Mesangial cell (primary cell): ENCODE results near the gene SEMA6C. TPM values are rescaled to one million over a fixed set of nuclear protein-coding genes. Genes with fewer than 3 reads are reported as not detected.

ENCODE experiments used
- total RNA-seq: library from RNA; depleted of rRNA; stranded (reverse); fragments of >200 nt; gene quantifications from 2 replicates; pipeline ENCODE4 v1.2.3, GENCODE V29; 2015

The SEMA6C gene, protein sequence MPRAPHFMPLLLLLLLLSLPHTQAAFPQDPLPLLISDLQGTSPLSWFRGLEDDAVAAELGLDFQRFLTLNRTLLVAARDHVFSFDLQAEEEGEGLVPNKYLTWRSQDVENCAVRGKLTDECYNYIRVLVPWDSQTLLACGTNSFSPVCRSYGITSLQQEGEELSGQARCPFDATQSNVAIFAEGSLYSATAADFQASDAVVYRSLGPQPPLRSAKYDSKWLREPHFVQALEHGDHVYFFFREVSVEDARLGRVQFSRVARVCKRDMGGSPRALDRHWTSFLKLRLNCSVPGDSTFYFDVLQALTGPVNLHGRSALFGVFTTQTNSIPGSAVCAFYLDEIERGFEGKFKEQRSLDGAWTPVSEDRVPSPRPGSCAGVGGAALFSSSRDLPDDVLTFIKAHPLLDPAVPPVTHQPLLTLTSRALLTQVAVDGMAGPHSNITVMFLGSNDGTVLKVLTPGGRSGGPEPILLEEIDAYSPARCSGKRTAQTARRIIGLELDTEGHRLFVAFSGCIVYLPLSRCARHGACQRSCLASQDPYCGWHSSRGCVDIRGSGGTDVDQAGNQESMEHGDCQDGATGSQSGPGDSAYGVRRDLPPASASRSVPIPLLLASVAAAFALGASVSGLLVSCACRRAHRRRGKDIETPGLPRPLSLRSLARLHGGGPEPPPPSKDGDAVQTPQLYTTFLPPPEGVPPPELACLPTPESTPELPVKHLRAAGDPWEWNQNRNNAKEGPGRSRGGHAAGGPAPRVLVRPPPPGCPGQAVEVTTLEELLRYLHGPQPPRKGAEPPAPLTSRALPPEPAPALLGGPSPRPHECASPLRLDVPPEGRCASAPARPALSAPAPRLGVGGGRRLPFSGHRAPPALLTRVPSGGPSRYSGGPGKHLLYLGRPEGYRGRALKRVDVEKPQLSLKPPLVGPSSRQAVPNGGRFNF
- total RNA-seq: 5.4 and 8.0 TPM in 2 replicates

DNA sequence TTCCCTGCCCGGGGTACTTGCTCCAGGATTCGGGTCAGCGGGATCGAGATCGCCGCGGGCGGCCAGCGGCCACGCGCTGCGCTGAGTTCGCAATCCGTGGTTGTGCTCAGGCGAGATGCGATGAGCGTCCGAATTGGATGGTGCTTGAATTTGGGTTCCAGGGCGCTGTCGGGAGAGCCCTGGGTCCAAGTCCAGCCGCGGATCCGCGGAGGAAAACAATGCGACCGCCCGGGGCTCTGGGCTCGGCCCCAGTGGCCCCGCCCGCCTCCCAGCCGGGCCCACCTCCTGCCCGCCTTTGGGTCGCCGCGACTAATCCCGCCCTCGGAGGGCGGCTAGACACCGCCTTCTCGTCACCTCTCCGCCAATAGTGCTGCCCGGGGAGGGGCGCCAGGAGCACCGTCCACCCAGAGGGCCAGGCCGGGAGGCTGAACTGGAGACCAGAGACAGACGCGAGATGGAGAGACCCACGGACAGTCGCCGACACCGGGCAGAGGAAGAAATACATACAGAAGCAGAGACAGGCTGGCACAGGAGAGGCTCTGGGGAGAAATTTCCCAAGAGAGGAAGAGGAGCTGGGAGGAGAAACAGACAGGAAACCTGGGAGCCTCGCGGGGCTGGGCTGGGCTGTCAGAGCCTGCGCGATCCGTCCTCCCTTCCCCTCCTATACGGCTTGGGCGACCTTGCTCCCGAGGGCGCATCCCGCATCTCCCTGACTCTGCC lies at the start of gene SEMA6C:
SEMA6C (minus strand) TSS at position 220 of the 720 bp plus-strand sequence. CDS start 4,010 bp downstream, outside the sequence.

DNA sequence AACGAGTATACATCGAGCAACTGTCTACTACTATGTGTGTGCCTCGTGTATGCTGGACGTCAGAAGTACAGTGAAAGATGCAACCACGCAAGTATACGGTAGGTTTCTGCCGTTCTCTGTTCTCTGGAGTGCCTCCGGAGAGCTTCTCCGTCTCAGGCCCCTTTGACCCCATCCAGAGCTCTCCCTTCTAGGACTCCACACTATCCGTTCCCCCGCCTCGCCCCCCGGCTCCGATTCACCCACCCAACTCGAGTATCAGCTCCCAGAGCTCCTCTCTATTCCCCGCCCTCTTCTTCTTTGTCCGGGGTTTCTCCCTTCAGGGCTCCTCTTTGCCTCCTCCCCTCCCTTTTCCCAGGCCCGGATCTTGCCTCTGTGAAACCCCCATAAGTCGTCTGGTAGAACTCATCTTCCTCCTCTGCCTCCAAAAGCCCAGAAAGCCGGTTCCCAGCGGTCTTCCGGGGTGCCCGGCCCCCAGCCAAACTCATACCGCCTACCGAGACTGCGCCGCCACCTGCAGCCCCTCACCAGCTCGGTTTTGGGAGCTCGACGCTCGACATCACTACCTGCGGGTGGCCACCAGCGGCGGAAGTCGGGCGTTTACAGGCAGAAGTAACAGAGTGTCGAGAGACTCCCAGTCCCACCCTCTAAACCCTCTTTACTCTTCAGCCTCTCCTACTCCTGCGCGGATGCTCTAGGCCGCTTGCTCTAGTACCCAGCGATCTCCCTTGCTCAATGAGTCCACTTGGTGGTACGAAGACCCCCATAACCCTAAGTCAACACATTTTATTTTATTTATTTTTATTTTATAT lies 43.4 kb upstream of the SEMA6C start, which contains the start of gene VPS72:
VPS72 (minus strand) TSS at position 561 of the 809 bp plus-strand sequence; CDS start at position 485, 76 bp downstream.

DNA sequence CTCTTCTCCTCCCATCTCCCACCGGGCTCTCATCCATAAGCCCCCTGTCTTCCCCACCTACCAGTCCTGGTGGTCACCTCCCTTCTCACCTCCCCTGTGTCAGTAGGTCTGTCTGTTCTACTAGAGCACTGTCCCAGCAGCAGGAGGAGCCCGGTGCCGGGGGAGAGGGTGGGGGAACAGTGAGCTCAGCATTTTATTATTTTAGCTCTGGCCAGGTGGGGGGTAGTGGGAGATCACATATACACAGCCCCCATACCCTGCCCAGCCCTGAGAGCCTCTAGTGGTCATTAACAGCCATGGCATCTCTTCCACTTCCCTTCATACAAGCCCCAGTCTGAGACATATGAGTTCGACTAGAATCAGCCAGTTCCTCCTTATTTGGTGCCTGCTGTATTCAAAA lies 29.4 kb upstream of the SEMA6C start, which contains the start of gene TMOD4:
TMOD4 (minus strand) TSS at position 119 of the 400 bp plus-strand sequence. CDS start 1,106 bp downstream, outside the sequence.

DNA sequence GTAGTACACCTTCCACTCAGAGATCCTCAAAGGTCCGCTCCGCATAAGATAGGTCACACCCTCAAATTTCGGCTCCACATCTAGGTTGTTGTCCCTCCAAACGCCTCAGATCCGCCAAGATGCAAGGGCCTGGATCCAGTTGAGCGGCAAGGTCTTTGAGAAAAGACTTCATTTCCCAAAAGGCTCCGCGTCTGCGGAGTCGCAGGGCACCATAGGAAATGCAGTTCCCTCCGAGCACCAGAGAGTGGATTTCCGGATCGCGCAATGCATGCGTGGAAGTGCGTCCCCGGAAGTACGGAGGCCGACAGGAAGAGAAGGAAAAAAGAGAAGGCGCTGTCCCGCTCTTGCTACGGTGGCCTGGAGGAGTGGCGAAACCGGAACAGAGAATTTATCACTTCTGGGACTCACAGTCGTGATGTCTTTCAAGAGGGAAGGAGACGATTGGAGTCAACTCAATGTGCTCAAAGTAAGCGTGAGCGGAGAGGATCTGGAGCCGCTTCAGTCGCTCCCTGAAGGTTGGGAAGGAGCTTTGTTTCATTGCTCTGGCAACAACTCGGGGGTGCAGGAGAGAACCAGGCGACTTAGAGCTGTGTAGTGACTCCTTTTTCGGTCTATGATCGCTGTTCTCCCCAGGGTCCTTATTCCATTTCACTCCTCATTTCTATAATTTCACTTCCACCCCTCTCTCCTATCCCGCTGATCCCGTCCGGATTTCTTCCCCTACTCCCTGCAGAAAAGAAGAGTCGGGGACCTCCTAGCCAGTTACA lies 19.5 kb upstream of the SEMA6C start, which contains the start of the genes LYSMD1 and SCNM1:
LYSMD1 (minus strand) TSS at position 165 of the 767 bp plus-strand sequence. CDS start 644 bp downstream, outside the sequence.
SCNM1 (plus strand) TSS at position 407 of the 767 bp plus-strand sequence; CDS start at position 416, 9 bp downstream.

DNA sequence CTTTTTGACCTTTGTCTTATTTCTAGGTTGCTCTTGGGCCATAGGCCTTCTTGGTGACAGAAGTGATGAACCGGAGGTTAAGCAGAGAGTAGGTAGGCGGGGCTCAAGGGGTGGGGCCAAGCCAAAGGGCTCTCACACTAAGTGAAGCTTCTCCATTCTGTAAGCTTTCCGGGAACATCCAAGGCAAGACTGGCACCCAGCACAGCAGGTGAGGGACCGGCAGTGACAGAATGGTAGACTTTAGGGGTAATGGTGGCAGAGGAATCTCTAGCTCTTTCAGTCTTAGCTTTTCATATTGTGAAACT lies 10.0 kb upstream of the SEMA6C start, which contains the start of gene TNFAIP8L2:
TNFAIP8L2 (plus strand) TSS at position 135 of the 305 bp plus-strand sequence. CDS start 2,049 bp downstream, outside the sequence.

Other genes starting within 250 kb of the SEMA6C start
- gene SETDB1, start 220.3 kb downstream of the SEMA6C start, total RNA-seq: 20.9 and 30.4 TPM in 2 replicates
- gene CERS2, start 171.8 kb downstream of the SEMA6C start, total RNA-seq: 146 and 174 TPM in 2 replicates
- gene ANXA9, start 164.3 kb downstream of the SEMA6C start, total RNA-seq: 0.33 and 1.3 TPM in 2 replicates
- 12.1 and 27.3 TPM in 2 replicates for gene MINDY1, start 139.7 kb downstream of the SEMA6C start, total RNA-seq
- 17.8 and 21.6 TPM in 2 replicates for gene PRUNE1, start 138.2 kb downstream of the SEMA6C start, total RNA-seq
- gene BNIPL, start 110.0 kb downstream of the SEMA6C start, total RNA-seq: 0.33 TPM in 1 of 2 replicates, not detected in the other
- 2.0 and 3.0 TPM in 2 replicates for gene C1orf56, start 98.9 kb downstream of the SEMA6C start, total RNA-seq
- 47.5 and 47.9 TPM in 2 replicates for gene CDC42SE1, start 87.0 kb downstream of the SEMA6C start, total RNA-seq
- gene MLLT11, start 86.2 kb downstream of the SEMA6C start, total RNA-seq: 10.9 and 23.8 TPM in 2 replicates
- gene GABPB2, start 75.9 kb downstream of the SEMA6C start, total RNA-seq: 2.8 and 3.4 TPM in 2 replicates
- gene TNFAIP8L2, start 10.0 kb upstream of the SEMA6C start, total RNA-seq: not detected in 2 replicates
- gene LYSMD1, start 19.3 kb upstream of the SEMA6C start, total RNA-seq: 5.2 and 7.1 TPM in 2 replicates
- 44.0 and 51.2 TPM in 2 replicates for gene SCNM1, start 19.5 kb upstream of the SEMA6C start, total RNA-seq
- gene TMOD4, start 29.4 kb upstream of the SEMA6C start, total RNA-seq: 0.63 TPM in 1 of 2 replicates, not detected in the other
- 45.8 and 54.4 TPM in 2 replicates for gene VPS72, start 43.6 kb upstream of the SEMA6C start, total RNA-seq
- gene PIP5K1A, start 51.9 kb upstream of the SEMA6C start, total RNA-seq: 51.7 and 62.7 TPM in 2 replicates
- 131 and 152 TPM in 2 replicates for gene PSMD4, start 108.1 kb upstream of the SEMA6C start, total RNA-seq
- 17.4 and 25.1 TPM in 2 replicates for gene ZNF687, start 135.7 kb upstream of the SEMA6C start, total RNA-seq
- 53.7 and 57.4 TPM in 2 replicates for gene PI4KB, start 180.8 kb upstream of the SEMA6C start, total RNA-seq
- 24.3 and 25.9 TPM in 2 replicates for gene RFX5, start 200.6 kb upstream of the SEMA6C start, total RNA-seq
- gene SELENBP1, start 226.1 kb upstream of the SEMA6C start, total RNA-seq: 6.0 and 18.1 TPM in 2 replicates